ENCODE data around the gene OSBPL3. TPM values are rescaled to one million over a fixed set of nuclear protein-coding genes. Genes with fewer than 3 reads are reported as not detected.
A peak's percentile ranks its signal among the peaks of the same experiment; 100 is the strongest.
"Not testable (repeated sequence)": the region's sequence is repeated elsewhere in the genome, so short reads cannot be mapped to it uniquely, and the experiment has no call there.

The OSBPL3 gene
- total RNA-seq, 1 donor from 2014 or later: 48.8 TPM

GRCh38 chr7:24924375-24924774 is 55.6 kb downstream of the OSBPL3 start:
- DNase-seq (ENCODE audit: low read depth): no peak

- DNase-seq (ENCODE audit: low read depth): peak; percentile 46
These were observed 56.7 kb downstream of the OSBPL3 start for GRCh38 chr7:24923172-24923865.

- DNase-seq (ENCODE audit: low read depth): no peak
These were observed 57.7 kb downstream of the OSBPL3 start for GRCh38 chr7:24922099-24922773.

- no peak for DNase-seq (ENCODE audit: low read depth)
These were observed 58.7 kb downstream of the OSBPL3 start for GRCh38 chr7:24921362-24921679.

- no peak for DNase-seq (ENCODE audit: low read depth)
These were observed 59.3 kb downstream of the OSBPL3 start for GRCh38 chr7:24920451-24921361.

GRCh38 chr7:24917510-24918239 is 62.3 kb downstream of the OSBPL3 start:
- peak; percentile 59 for DNase-seq (ENCODE audit: low read depth)

- DNase-seq (ENCODE audit: low read depth): no peak
These were observed 63.4 kb downstream of the OSBPL3 start for GRCh38 chr7:24916463-24917040.

- no peak for DNase-seq (ENCODE audit: low read depth)
These were observed 65.5 kb downstream of the OSBPL3 start for GRCh38 chr7:24914465-24914859.

GRCh38 chr7:24913801-24914464 is 66.0 kb downstream of the OSBPL3 start:
- no peak for DNase-seq (ENCODE audit: low read depth)

- peak; percentile 63 for DNase-seq (ENCODE audit: low read depth)
These were observed 67.0 kb downstream of the OSBPL3 start for GRCh38 chr7:24912874-24913514.

GRCh38 chr7:24912424-24912823 is 67.6 kb downstream of the OSBPL3 start:
- DNase-seq (ENCODE audit: low read depth): peak; percentile 43

- peak; percentile 51 for DNase-seq (ENCODE audit: low read depth)
These were observed 68.8 kb downstream of the OSBPL3 start for GRCh38 chr7:24911213-24911603.

GRCh38 chr7:24910551-24911212 is 69.3 kb downstream of the OSBPL3 start:
- DNase-seq (ENCODE audit: low read depth): no peak

- no peak for DNase-seq (ENCODE audit: low read depth)
These were observed 71.3 kb downstream of the OSBPL3 start for GRCh38 chr7:24908727-24909126.

GRCh38 chr7:24908166-24908565 is 71.8 kb downstream of the OSBPL3 start:
- no peak for DNase-seq (ENCODE audit: low read depth)

- no peak for DNase-seq (ENCODE audit: low read depth)
These were observed 72.6 kb downstream of the OSBPL3 start for GRCh38 chr7:24907311-24907886.

GRCh38 chr7:24905996-24906770 is 73.8 kb downstream of the OSBPL3 start:
- no peak for DNase-seq (ENCODE audit: low read depth)

GRCh38 chr7:24903992-24904391 is 76.0 kb downstream of the OSBPL3 start:
- not testable (repeated sequence) for DNase-seq (ENCODE audit: low read depth)

Measured in myocyte (in vitro differentiated cells).